GM18519 (cell line): ENCODE results near the gene PM20D2.
"Not testable (repeated sequence)": the region's sequence is repeated elsewhere in the genome, so short reads cannot be mapped to it uniquely, and the experiment has no call there.

Source experiments
- ATAC-seq: cut with Tn5 transposase; IDR thresholded peaks from one replicate; pipeline ENCODE4 v1.9.1; 2021; ENCODE audit warnings: mild to moderate bottlenecking, moderate library complexity; ENCODE audit not compliant: unreplicated experiment, low FRiP score

PM20D2 gene

GRCh38 chr6:89145956-89146717 is at the start of gene PM20D2:
TSS of gene PM20D2 (plus strand) at chr6:89146055. CDS start at chr6:89146145, 90 bp downstream.
- ATAC-seq = peak; percentile 47

- ATAC-seq = no peak
Observed at GRCh38 chr6:89098461-89098860, 47.4 kb upstream of the PM20D2 start.

- ATAC-seq = no peak
Observed at GRCh38 chr6:89100114-89100513, 45.7 kb upstream of the PM20D2 start.

- no peak for ATAC-seq
Observed at GRCh38 chr6:89110284-89110683, 35.6 kb upstream of the PM20D2 start.

- ATAC-seq = no peak
Observed at GRCh38 chr6:89111933-89112332, 33.9 kb upstream of the PM20D2 start.

- no peak for ATAC-seq
Observed at GRCh38 chr6:89116702-89117101, 29.2 kb upstream of the PM20D2 start.

GRCh38 chr6:89117211-89118108 is 28.4 kb upstream of the PM20D2 start, which contains the start of gene SRSF12:
TSS of gene SRSF12 (minus strand) at chr6:89118071. CDS start at chr6:89117887, 184 bp downstream.
- peak; percentile 55 for ATAC-seq

- ATAC-seq = no peak
Observed at GRCh38 chr6:89118931-89119330, 26.9 kb upstream of the PM20D2 start.

- no peak for ATAC-seq
Observed at GRCh38 chr6:89120371-89120770, 25.5 kb upstream of the PM20D2 start.

GRCh38 chr6:89121934-89122333 is 23.9 kb upstream of the PM20D2 start:
- ATAC-seq = no peak

GRCh38 chr6:89122625-89123024 is 23.2 kb upstream of the PM20D2 start:
- no peak for ATAC-seq

- ATAC-seq = not testable (repeated sequence)
Observed at GRCh38 chr6:89128256-89128671, 17.6 kb upstream of the PM20D2 start.

- no peak for ATAC-seq
Observed at GRCh38 chr6:89131599-89131998, 14.3 kb upstream of the PM20D2 start.

- ATAC-seq = no peak
Observed at GRCh38 chr6:89132057-89132456, 13.8 kb upstream of the PM20D2 start.

- ATAC-seq = no peak
Observed at GRCh38 chr6:89133981-89134380, 11.9 kb upstream of the PM20D2 start.

- ATAC-seq = no peak
Observed at GRCh38 chr6:89134723-89135122, 11.1 kb upstream of the PM20D2 start.

- ATAC-seq = no peak
Observed at GRCh38 chr6:89138173-89138572, 7.7 kb upstream of the PM20D2 start.

- ATAC-seq = no peak
Observed at GRCh38 chr6:89139509-89140346, 6.1 kb upstream of the PM20D2 start.

- ATAC-seq = no peak
Observed at GRCh38 chr6:89140347-89141156, 5.3 kb upstream of the PM20D2 start.
